HL-60 (cell line): Measurements from ENCODE around the gene FLT4.

Experiments
- CTCF ChIP-seq: IDR thresholded peaks from one replicate; pipeline ENCODE4 v1.5.1; 2011; ENCODE audit warnings: low read length, control low read depth, inconsistent platforms; ENCODE audit not compliant: insufficient read depth
- GABPA ChIP-seq: IDR thresholded peaks from 2 replicates; pipeline ENCODE4 v1.6.1; 2012; ENCODE audit warnings: low read depth
- POLR2AphosphoS5 ChIP-seq: IDR thresholded peaks from 2 replicates; pipeline ENCODE4 v1.6.1; 2012; ENCODE audit warnings: low read depth

- TF ChIP-seq POLR2AphosphoS5, result no peak
- TF ChIP-seq CTCF, result no peak
- TF ChIP-seq GABPA, result no peak
These were observed 63.2 kb downstream of the FLT4 start for GRCh38 chr5:180586204-180586603.
